ENCODE measurements around the gene INPP5J. TPM values are rescaled to one million over a fixed set of nuclear protein-coding genes. Genes with fewer than 3 reads are reported as not detected.

Gene INPP5J
- total RNA-seq, 1 experiment from 2014 or later, result 3.1 TPM

DNA sequence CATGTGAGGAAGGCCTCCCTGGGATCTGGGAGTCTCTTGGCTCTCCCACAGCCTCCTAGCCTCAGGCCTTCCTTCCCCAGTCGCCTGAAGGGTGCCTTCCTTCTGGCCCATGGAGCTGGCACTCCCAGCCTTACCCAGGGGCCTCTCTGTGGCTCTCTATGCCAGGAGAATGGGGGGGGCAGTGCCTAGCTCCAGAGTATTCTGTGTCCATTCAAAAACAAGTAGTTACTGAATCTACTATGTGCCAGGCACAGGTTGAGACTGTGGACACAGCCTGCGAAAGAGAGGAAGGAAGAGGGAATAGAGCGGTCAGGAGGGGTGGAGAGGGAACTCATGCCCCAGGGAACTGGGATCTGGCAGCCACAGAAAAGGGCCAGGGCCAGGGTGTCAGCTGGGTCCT is 20.3 kb downstream of the INPP5J start:
- H2AFZ ChIP-seq (ENCODE audit: low read length), result no peak overlapping the region
- no peaks in the 10 kb centered on the region for H3K9me3 ChIP-seq (ENCODE audit: low read length)
- H3K79me2 ChIP-seq (ENCODE audit: low read length), result no peaks in the 10 kb centered on the region
- no TSS peak for BruUV-seq (replicated peaks)
- ATAC-seq (no peak), DNase-seq (no peak)
- no peaks in the 10 kb centered on the region for H3K36me3 ChIP-seq (ENCODE audit: low read depth, low read length)
- ChIA-PET CTCF (no interaction called here), POLR2A (ENCODE audit: unreplicated experiment) (no interaction called here)
- no peaks in the 10 kb centered on the region for H3F3A ChIP-seq (ENCODE audit: low read length, unreplicated experiment)
- H3K4me1 ChIP-seq (ENCODE audit: insufficient read depth, low read length), result no peaks in the 10 kb centered on the region
- no peaks in the 10 kb centered on the region for H3K9me2 ChIP-seq (replicated peaks; ENCODE audit: low read length)
- H3K4me3 ChIP-seq (ENCODE audit: low read length), result no peak overlapping the region
- H3K4me2 ChIP-seq (ENCODE audit: low read length), result no peak overlapping the region
- intact Hi-C loops (cut with micrococcal nuclease), result no loop called here
- no peaks in the 10 kb centered on the region for H4K20me1 ChIP-seq (ENCODE audit: low read length)
- TF ChIP-seq EZH2phosphoT487 (IDR thresholded peaks at IDR 0.05; ENCODE audit: borderline replicate concordance, low read length) (no peak), CTCF (conservative IDR thresholded peaks at IDR 0.05; ENCODE audit: low read depth, low read length) (no peak), EZH2 (IDR thresholded peaks at IDR 0.05; ENCODE audit: low read length, unreplicated experiment) (no peak)
- H3K9ac ChIP-seq (ENCODE audit: low read length), result no peak overlapping the region
- H3K27ac ChIP-seq (ENCODE audit: low read length), result no peak overlapping the region
- no peaks in the 10 kb centered on the region for H3K27me3 ChIP-seq (ENCODE audit: low read length)

GRCh38 chr22:31143537-31143936 is 20.8 kb downstream of the INPP5J start:
- H3K4me3 ChIP-seq (ENCODE audit: low read length), result no peak overlapping the region
- POLR2A ChIA-PET (ENCODE audit: unreplicated experiment), result no interaction called here
- no peak for TF ChIP-seq EZH2phosphoT487 (IDR thresholded peaks at IDR 0.05; ENCODE audit: borderline replicate concordance, low read length)
- TF ChIP-seq EZH2 (IDR thresholded peaks at IDR 0.05; ENCODE audit: low read length, unreplicated experiment), result no peak
- TF ChIP-seq CTCF (conservative IDR thresholded peaks at IDR 0.05; ENCODE audit: low read depth, low read length), result no peak
- no peaks in the 10 kb centered on the region for H3K79me2 ChIP-seq (ENCODE audit: low read length)
- H3K4me2 ChIP-seq (ENCODE audit: low read length), result no peak overlapping the region
- H3K9me3 ChIP-seq (ENCODE audit: low read length), result no peaks in the 10 kb centered on the region
- no peaks in the 10 kb centered on the region for H3K9me2 ChIP-seq (replicated peaks; ENCODE audit: low read length)
- no peaks in the 10 kb centered on the region for H3K27me3 ChIP-seq (ENCODE audit: low read length)
- no peaks in the 10 kb centered on the region for H3F3A ChIP-seq (ENCODE audit: low read length, unreplicated experiment)
- H2AFZ ChIP-seq (ENCODE audit: low read length), result no peak overlapping the region
- DNase-seq (no peak), ATAC-seq (no peak)
- intact Hi-C loops (cut with micrococcal nuclease), result no loop called here
- H3K4me1 ChIP-seq (ENCODE audit: insufficient read depth, low read length), result no peaks in the 10 kb centered on the region
- no peaks in the 10 kb centered on the region for H3K36me3 ChIP-seq (ENCODE audit: low read depth, low read length)
- no peak overlapping the region for H3K27ac ChIP-seq (ENCODE audit: low read length)
- CTCF ChIA-PET, result interaction anchor here (1.1 kb wide), 1 partner anchor 36 kb away, joined by 3 read pairs; the partner anchor contains the start of gene SELENOM
- H4K20me1 ChIP-seq (ENCODE audit: low read length), result no peaks in the 10 kb centered on the region
- H3K9ac ChIP-seq (ENCODE audit: low read length), result no peak overlapping the region
- no TSS peak for BruUV-seq (replicated peaks)

DNA sequence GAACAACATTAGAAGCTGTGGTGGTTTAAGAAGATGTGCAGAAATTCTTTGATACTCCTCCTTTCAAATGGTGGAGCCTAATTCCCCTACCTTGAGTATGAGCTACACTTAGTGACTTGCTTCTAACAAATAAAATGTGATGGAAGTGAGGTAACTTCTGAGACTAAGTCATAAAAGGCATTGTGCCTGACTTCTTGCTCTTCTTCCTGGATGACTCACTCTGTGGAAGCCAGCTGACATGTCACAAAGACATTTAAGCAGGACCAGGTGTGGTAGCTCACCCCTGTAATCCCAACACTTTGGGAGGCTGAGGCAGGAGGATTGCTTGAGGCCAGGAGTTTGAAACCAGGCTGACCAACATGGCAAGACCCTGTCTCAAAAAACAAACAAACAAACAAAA is 21.5 kb downstream of the INPP5J start:
- Histone ChIP-seq H2AFZ (ENCODE audit: low read length) (no peak overlapping the region), H3K9me2 (replicated peaks; ENCODE audit: low read length) (no peaks in the 10 kb centered on the region), H3K4me2 (ENCODE audit: low read length) (no peak overlapping the region), H3K27ac (ENCODE audit: low read length) (no peak overlapping the region), H3K9me3 (ENCODE audit: low read length) (no peaks in the 10 kb centered on the region), H3F3A (ENCODE audit: low read length, unreplicated experiment) (no peaks in the 10 kb centered on the region), H3K79me2 (ENCODE audit: low read length) (no peaks in the 10 kb centered on the region), H3K4me1 (ENCODE audit: insufficient read depth, low read length) (no peaks in the 10 kb centered on the region), H3K9ac (ENCODE audit: low read length) (no peak overlapping the region), H3K27me3 (ENCODE audit: low read length) (no peaks in the 10 kb centered on the region), H3K36me3 (ENCODE audit: low read depth, low read length) (no peaks in the 10 kb centered on the region), H4K20me1 (ENCODE audit: low read length) (no peaks in the 10 kb centered on the region), H3K4me3 (ENCODE audit: low read length) (no peak overlapping the region)
- no TSS peak for BruUV-seq (replicated peaks)
- ATAC-seq (peak; percentile 57), DNase-seq (peak; percentile 54)
- intact Hi-C loops (cut with micrococcal nuclease), result no loop called here
- POLR2A ChIA-PET (ENCODE audit: unreplicated experiment), result interaction anchor here (0.7 kb wide), 1 partner anchor 81 kb away, joined by 3 read pairs; no protein-coding TSS in a partner anchor
- CTCF ChIA-PET, result interaction anchor here (0.7 to 1.1 kb wide), 2 partner anchors 37 to 168 kb away, joined by 3 read pairs; partner anchors contain the start of gene SELENOM
- no peak for TF ChIP-seq EZH2 (IDR thresholded peaks at IDR 0.05; ENCODE audit: low read length, unreplicated experiment)
- TF ChIP-seq CTCF (conservative IDR thresholded peaks at IDR 0.05; ENCODE audit: low read depth, low read length), result no peak
- TF ChIP-seq EZH2phosphoT487 (IDR thresholded peaks at IDR 0.05; ENCODE audit: borderline replicate concordance, low read length), result no peak

All from PC-3 (cell line).